ENCODE results near the gene HUS1B. TPM values are rescaled to one million over a fixed set of nuclear protein-coding genes. Genes with fewer than 3 reads are reported as not detected.

Gene HUS1B
- total and polyA plus RNA-seq, 9 of the 15 experiments (the other 6 are each of a cell fraction or from before 2014, with no cell fraction given): 0.16 to 1.4 (median 0.38) TPM; not detected in 1

DNA sequence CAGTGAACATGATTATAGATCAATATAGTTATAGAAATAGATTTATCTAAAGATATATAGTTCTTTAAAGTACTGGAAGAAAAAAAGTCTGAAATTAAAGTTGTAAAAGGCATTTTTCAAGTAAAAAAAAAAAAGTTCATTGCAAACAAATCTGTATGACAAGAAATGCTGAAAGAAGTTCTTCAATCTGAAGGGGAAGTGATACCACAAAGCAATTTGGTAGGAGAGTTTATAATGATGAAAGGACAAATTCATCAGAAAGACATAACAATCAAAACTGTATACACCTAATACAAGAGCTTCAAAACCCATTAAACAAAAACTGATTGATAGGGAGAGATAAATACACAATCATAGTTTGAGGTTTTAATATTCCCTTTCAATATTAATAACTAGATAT, 14.1 kb downstream of the HUS1B start (continued):
- TF ChIP-seq, protein P1, sequence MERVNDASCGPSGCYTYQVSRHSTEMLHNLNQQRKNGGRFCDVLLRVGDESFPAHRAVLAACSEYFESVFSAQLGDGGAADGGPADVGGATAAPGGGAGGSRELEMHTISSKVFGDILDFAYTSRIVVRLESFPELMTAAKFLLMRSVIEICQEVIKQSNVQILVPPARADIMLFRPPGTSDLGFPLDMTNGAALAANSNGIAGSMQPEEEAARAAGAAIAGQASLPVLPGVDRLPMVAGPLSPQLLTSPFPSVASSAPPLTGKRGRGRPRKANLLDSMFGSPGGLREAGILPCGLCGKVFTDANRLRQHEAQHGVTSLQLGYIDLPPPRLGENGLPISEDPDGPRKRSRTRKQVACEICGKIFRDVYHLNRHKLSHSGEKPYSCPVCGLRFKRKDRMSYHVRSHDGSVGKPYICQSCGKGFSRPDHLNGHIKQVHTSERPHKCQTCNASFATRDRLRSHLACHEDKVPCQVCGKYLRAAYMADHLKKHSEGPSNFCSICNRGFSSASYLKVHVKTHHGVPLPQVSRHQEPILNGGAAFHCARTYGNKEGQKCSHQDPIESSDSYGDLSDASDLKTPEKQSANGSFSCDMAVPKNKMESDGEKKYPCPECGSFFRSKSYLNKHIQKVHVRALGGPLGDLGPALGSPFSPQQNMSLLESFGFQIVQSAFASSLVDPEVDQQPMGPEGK (CRISPR knock-in tag; IDR thresholded peaks at IDR 0.05; ENCODE audit: borderline replicate concordance): no peak
- TF ChIP-seq ZBTB1 (CRISPR knock-in tag; IDR thresholded peaks at IDR 0.05; ENCODE audit: borderline replicate concordance, low read depth) (no peak), ETS2 (tag; IDR thresholded peaks at IDR 0.05; ENCODE audit: borderline replicate concordance, poor library complexity, severe bottlenecking) (no peak), MXI1 (IDR thresholded peaks at IDR 0.05; ENCODE audit: low read depth, low read length) (no peak), HSF4 (CRISPR knock-in tag; IDR thresholded peaks at IDR 0.05; ENCODE audit: borderline replicate concordance) (no peak), ZKSCAN8 (CRISPR knock-in tag; IDR thresholded peaks at IDR 0.05) (no peak), HDAC6 (IDR thresholded peaks at IDR 0.05; ENCODE audit: low read depth, low read length) (no peak), RCOR1 (IDR thresholded peaks at IDR 0.05; ENCODE audit: borderline replicate concordance in 1 of 2, low read depth in 2 of 2, low read length in 2 of 2) (no peak)
